Measurements from ENCODE around the gene NDST3.
"Not testable (repeated sequence)": the region's sequence is repeated elsewhere in the genome, so short reads cannot be mapped to it uniquely, and the experiment has no call there.

The NDST3 gene

GRCh38 chr4:118190903-118191302 is 156.6 kb downstream of the NDST3 start:
- no peak for DNase-seq

- no peak for DNase-seq
Measured at GRCh38 chr4:118193421-118193820, 159.1 kb downstream of the NDST3 start.

GRCh38 chr4:118206627-118207026 is 172.3 kb downstream of the NDST3 start:
- DNase-seq = no peak

GRCh38 chr4:118213101-118213500 is 178.8 kb downstream of the NDST3 start:
- DNase-seq = no peak

GRCh38 chr4:118215826-118216225 is 181.5 kb downstream of the NDST3 start:
- no peak for DNase-seq

- no peak for DNase-seq
Measured at GRCh38 chr4:118221227-118221800, 187.0 kb downstream of the NDST3 start.

GRCh38 chr4:118224243-118224829 is 190.1 kb downstream of the NDST3 start:
- peak; percentile 49 for DNase-seq

- no peak for DNase-seq
Measured at GRCh38 chr4:118225511-118225910, 191.2 kb downstream of the NDST3 start.

- DNase-seq = no peak
Measured at GRCh38 chr4:118226311-118227010, 192.2 kb downstream of the NDST3 start.

- no peak for DNase-seq
Measured at GRCh38 chr4:118235566-118236120, 201.4 kb downstream of the NDST3 start.

- no peak for DNase-seq
Measured at GRCh38 chr4:118237531-118237930, 203.2 kb downstream of the NDST3 start.

GRCh38 chr4:118249890-118250289 is 215.6 kb downstream of the NDST3 start:
- no peak for DNase-seq

GRCh38 chr4:118254368-118254767 is 220.1 kb downstream of the NDST3 start:
- no peak for DNase-seq

- no peak for DNase-seq
Measured at GRCh38 chr4:118259111-118259510, 224.8 kb downstream of the NDST3 start.

GRCh38 chr4:118260309-118260708 is 226.0 kb downstream of the NDST3 start:
- no peak for DNase-seq

GRCh38 chr4:118264096-118264495 is 229.8 kb downstream of the NDST3 start:
- DNase-seq = no peak

GRCh38 chr4:118265312-118266144 is 231.2 kb downstream of the NDST3 start:
- DNase-seq = no peak

GRCh38 chr4:118266145-118266496 is 231.8 kb downstream of the NDST3 start:
- not testable (repeated sequence) for DNase-seq

- no peak for DNase-seq
Measured at GRCh38 chr4:118268780-118269179, 234.5 kb downstream of the NDST3 start.

- peak; percentile 36 for DNase-seq
Measured at GRCh38 chr4:118270492-118270891, 236.2 kb downstream of the NDST3 start.

GRCh38 chr4:118271788-118272187 is 237.5 kb downstream of the NDST3 start:
- no peak for DNase-seq

GRCh38 chr4:118273642-118274041 is 239.4 kb downstream of the NDST3 start:
- peak; percentile 1 for DNase-seq

- DNase-seq = no peak
Measured at GRCh38 chr4:118276580-118276979, 242.3 kb downstream of the NDST3 start.

Measured in MV-4-11 (cell line).